HG03095 (cell line): Measurements from ENCODE around the gene SPATA24.
"Not testable (repeated sequence)": the region's sequence is repeated elsewhere in the genome, so short reads cannot be mapped to it uniquely, and the experiment has no call there.

ENCODE experiments used
- ATAC-seq: cut with Tn5 transposase; IDR thresholded peaks from one replicate; pipeline ENCODE4 v1.9.1; 2021; ENCODE audit warnings: moderate library complexity; ENCODE audit not compliant: unreplicated experiment

The SPATA24 gene

DNA sequence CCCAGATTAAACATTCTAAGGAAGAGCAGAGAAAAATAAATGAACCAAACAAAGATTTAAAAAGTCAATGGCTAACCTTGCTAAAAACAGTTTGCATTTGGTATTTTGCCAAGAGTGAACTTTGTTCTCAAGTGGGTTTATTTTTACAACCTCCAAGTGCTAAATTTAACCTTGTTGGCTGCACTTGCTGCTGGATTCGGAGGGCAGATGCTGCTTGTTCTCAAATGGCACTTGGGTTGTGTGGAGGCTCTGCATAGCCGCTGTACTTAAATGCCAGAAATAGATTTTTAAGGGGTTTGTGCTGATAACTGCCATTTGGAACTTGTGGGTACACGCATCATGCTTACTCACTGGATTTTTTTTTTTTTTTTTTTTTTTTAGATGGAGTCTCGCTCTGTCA, 13.3 kb upstream of the SPATA24 start:
- ATAC-seq: no peak

DNA sequence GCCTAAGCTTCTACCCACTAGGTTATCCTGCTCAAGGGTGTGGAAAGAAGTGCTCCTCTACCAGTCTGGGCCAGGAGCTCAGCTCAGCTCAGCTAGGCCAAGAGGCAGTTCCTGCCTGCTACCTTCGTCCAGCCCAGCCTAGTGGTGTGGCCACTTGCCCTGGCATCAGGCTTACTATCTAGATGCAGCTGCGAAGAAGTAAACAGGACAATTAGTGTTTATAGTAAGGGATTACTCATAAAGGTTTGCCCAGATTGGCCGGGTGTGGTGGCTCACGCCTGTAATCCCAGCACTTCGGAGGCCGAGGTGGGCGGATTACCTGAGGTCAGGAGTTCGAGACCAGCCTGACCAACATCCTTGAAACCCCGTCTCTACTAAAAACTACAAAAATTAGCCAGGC, 12.8 kb upstream of the SPATA24 start:
- no peak for ATAC-seq

DNA sequence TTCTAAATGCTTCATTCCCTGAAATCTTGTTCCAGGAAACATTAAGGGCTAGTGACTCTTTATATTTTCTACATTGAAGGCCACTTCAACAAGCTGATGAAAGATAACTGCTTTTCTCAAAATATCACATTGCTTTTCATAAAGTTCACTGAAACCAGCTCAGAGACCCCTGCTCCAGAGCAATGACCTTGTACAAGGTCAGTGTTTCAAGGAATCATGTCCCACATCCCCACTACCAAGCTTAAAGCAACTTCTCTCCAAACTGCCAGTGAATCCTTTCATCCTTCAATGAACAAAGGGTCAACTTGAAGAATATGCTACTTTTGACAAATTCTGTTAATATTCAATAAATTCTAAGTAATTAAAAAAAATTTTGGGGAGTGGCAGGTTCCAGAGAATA, 12.0 kb upstream of the SPATA24 start:
- ATAC-seq: no peak

DNA sequence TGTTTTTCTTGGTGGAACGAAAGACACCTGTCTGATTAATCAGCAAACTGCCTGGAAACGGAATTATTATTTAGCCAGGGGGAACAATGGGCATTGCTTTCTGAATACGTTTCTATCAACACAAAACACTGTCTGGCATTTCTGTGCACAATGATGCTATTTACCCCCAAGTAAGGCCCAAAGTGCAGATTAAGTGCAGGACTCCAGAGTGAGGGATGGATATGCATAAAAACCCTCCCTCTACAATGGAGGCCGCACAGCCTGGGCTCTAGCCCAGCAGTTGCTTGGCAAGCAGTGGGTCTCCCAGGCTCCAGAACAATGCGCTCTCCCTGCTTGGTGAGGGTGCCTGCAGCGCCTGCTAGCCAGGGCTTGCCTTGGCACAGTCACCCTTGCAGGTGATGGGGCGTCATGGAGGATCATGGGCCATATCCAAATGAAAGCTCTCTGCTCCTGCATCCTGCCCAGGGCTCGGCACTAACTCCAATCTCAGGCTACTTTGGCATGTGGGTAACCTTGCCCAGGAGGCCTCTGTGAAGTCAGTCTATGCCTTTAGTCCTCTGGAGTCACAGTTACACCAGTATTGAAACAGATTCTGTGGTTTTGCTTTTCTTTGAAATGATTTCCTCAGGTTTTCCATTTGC, 11.5 kb upstream of the SPATA24 start:
- no peak for ATAC-seq

- ATAC-seq: no peak
These were observed 10.8 kb upstream of the SPATA24 start for GRCh38 chr5:139414581-139415130.

- no peak for ATAC-seq
These were observed 10.1 kb upstream of the SPATA24 start for GRCh38 chr5:139413963-139414362.

DNA sequence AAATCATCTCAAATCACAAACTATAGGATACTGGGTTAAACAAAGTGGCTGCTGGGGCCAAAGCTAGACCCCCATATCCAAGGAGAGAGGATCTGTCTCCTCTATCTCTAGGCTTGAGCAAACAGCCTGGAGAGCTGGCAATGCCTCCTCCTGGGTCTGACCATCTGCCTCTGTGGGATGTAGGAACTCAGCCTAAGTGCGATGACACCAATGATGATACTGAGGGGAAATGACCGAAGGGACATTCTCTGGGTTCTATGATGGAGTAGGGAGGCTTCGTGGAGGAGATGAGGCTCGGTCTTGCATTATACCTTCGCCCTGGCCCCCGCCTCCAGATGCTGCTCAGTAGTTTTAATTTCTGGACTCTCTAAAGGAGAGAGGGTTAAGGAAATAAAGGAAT, 9.3 kb upstream of the SPATA24 start:
- no peak for ATAC-seq

DNA sequence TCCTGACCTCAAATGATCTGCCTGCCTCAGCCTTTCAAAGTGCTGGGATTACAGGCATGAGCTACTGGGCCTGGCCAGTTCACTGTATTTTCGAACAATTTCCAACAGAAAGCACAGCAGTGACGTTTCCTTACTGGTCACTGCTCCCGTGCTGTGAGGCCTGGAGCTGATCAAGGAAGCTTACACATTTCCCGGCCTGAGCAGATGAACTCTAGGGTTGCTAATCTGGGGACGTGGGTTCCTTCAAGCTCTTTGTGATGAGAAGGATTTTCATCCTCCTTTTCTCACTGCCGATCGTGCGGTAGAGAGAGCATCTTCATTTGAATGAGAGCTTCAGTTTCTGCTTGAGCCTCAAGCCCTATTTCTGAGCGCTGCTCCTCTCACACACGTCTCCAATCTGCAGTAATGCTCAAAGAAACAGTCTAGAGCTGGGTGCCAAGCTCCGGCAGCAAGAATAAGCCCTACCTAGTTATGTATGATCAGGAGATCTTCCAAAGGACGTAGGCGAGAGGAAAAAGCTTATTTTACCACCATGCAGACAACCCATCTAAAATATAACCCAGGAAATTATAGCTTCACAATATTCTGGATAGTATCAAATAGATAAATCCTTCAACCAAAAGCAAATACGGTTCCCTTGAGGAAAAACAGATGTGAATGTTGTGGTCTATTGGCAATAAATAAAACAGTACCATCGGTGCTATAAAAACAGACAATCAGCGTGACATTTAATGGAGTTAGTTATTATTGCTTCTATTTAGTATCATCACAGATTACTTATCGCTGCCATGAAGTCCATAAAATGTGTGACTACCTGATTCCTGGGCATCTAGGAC, 7.3 kb upstream of the SPATA24 start:
- no peak for ATAC-seq

DNA sequence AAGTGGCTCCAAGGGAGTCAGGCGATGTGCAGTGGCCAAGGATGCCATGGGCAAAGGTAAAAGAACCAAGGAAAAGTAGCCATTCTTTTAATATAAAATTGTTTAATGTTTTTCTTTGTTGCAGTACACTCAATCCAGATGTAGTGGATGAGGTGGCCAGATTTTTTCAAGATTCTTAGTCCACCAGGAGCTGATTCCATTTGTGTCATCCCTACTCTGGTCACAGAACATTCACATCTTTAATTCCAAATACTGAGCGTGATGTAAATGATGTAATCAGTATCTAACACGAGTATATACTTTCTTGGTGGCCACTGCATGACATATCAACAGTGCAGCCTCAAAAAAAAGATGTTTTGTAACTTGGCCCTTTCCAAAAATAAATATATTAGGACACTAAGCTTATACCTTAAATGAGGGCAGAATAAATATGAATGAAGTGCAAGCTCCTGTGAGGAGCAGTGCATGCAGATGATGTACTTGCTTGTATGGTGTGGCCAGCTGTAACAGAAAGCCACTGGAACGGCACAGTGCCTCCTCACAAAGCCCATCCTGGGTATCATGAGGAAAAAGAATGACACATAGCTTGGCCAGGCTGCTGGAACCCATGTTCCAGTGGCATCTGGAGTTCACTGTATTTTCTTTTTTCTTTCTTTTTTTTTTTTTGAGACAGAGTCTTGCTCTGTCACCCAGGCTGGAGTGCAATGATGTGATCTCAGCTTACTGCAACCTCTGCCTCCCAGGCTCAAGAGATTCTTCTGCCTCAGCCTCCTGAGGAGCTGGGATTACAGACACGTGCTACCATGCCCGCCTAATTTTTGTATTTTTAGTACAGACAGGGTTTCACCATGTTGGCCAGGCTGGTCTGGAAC, 6.5 kb upstream of the SPATA24 start:
- ATAC-seq: no peak

DNA sequence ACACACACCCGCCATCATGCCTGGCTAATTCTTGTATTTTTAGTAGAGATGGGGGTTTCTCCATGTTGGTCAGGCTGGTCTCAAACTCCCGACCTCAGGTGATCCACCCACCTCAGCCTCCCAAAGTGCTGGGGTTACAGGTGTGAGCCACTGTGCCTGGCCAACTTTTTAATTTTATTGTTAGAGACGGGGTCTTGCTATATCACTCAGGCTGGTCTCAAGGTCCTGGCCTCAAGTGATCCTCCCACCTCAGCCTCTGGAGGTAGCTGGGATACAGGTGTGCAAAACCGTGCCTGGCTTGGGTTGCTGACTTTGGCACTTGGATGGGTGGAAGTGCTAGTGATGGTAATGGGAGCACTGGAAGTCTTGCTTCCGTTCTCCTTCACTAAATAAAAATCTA, 5.2 kb upstream of the SPATA24 start:
- ATAC-seq: not testable (repeated sequence)

GRCh38 chr5:139408191-139408590, 4.3 kb upstream of the SPATA24 start:
- ATAC-seq: no peak

- ATAC-seq: no peak
These were observed 3.6 kb upstream of the SPATA24 start for GRCh38 chr5:139407517-139407916.

DNA sequence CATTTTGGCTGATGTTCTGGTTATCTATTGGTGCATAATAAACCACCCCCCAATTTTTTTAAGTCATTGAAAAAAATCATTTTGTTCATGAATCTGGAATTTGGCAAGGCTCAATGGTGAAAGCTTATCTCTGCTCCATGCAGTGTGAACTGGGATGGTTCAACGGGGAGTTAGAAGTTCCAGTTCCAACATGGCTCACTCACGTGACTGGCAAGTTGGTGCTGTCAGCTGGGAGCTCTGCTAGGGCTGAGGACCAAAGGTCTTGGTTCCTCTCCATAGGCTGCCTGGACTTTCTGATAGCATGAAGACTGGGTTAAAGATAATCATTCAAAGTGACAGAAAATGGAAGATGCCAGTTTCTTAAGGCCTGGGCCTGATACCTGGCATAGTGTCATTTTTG, 3.1 kb upstream of the SPATA24 start:
- no peak for ATAC-seq

GRCh38 chr5:139404484-139404840, 573 bp upstream of the SPATA24 start:
- no peak for ATAC-seq

GRCh38 chr5:139403418-139403786, 487 bp downstream of the SPATA24 start:
- ATAC-seq: no peak

DNA sequence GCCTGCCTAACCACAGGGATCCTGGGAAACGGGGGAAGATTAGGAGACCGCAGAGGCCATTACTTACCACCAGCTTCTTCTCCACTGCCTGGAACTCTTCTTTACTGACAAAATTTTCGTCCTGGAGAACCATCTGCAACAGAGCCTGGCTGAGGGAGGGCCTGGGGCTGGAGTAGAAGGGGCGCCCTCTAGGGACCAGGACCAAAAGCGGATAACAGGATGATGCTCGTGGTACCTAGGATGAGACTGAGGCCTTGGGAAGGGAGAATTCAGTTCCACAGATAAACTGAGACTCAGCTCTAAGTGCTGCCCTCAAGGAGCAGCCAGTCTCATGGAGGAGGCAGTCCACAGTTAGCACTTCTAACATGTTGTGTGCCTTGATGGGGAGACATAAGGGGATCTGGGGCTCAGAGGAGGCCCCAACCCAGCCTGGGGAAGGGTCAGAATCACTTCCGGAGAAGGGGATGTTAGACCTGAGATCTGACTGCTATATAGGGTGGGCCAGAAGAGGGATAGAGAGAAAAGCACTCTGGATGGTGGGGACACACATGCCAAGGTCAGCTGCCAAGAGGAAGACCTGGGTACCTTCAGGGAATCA, 1.2 kb downstream of the SPATA24 start:
- ATAC-seq: no peak

- ATAC-seq: no peak
These were observed 2.3 kb downstream of the SPATA24 start for GRCh38 chr5:139401546-139401945.

DNA sequence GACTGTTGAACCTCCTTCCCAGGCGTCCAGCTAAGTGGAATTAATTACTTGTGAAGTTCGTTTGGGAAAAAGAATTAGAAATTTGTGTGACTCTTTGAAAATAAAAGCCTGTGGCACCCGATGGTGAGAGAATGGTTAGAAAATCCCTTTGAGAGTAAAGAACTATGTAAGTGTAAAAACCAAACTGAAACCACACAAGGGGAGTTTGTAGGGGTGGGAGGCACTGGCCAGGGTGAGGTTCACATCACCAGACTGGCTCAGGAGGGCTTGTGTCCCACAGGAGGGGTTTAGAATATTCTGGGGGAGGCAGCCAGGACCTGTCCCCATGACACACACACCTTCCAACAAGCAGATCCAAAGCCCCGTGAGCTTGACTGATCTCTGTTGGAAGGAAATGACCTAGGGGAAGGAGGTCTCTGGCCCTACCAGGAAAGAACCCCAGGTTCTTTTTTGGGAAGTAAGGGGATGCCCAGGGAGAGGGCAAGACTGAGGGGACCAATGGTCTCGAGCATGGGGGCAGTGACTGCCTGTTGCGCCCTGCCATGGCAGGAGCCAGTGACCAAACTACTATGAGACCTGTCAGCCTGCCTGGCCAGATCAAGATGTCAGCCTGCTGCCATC, 4.3 kb downstream of the SPATA24 start:
- ATAC-seq: no peak

GRCh38 chr5:139397921-139398320, 6.0 kb downstream of the SPATA24 start:
- ATAC-seq: no peak

DNA sequence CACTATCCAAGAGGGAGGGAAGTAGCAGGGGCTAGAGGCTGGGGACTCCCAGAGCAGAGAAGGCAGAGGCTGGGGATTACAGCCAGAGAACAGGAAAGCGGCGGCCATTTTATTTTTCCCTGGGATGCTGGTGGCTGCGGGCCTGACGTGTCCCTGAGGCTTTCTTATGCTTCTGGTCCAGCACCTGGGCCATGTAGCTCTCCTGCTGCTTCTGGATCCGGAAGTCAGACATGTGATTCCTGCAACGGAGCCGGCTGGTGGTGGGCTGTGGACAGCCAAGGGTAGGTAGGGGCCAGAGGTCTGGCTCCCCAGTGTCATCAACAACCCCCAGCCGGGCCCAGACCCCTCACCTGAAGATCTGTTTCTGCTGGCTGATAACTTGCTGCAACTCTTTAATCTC, 7.2 kb downstream of the SPATA24 start:
- ATAC-seq: no peak
